Karpas-422 (cell line): ENCODE results near the gene IMPA2. TPM values are rescaled to one million over a fixed set of nuclear protein-coding genes. Genes with fewer than 3 reads are reported as not detected.

Source experiments
- DNase-seq: peaks from one replicate; pipeline ENCODE4 v3.0.0-alpha.2; 2015
- H2AFZ ChIP-seq: fragments of 200-600 bp; sonication (generic); 2 replicates; pipeline ENCODE4 v1.6.1; 2014; ENCODE audit warnings: antibody characterized with exemption, low read length, mixed read lengths
- H3K27ac ChIP-seq: fragments of 200-600 bp; sonication (generic); 2 replicates; pipeline ENCODE4 v1.5.1; 2014; ENCODE audit warnings: mild to moderate bottlenecking, low read length, moderate library complexity
- H3K27me3 ChIP-seq: fragments of 200-600 bp; sonication (generic); 2 replicates; pipeline ENCODE4 v1.6.1; 2014; ENCODE audit warnings: low read length, mixed read lengths
- H3K36me3 ChIP-seq: fragments of 200-600 bp; sonication (generic); 2 replicates; pipeline ENCODE4 v1.6.1; 2014; ENCODE audit warnings: low read length, mixed read lengths; ENCODE audit not compliant: insufficient read depth
- H3K4me1 ChIP-seq: fragments of 200-600 bp; sonication (generic); 2 replicates; pipeline ENCODE4 v1.6.1; 2014; ENCODE audit warnings: mild to moderate bottlenecking, low read length, mixed read lengths
- H3K4me2 ChIP-seq: fragments of 200-600 bp; sonication (generic); 2 replicates; pipeline ENCODE4 v1.6.1; 2014; ENCODE audit warnings: low read length, low read depth, mild to moderate bottlenecking; ENCODE audit not compliant: poor library complexity, severe bottlenecking
- H3K4me3 ChIP-seq: fragments of 200-600 bp; sonication (generic); 2 replicates; pipeline ENCODE4 v1.5.1; 2014; ENCODE audit warnings: mild to moderate bottlenecking, antibody characterized with exemption, low read length, mixed read lengths
- H3K79me2 ChIP-seq: fragments of 200-600 bp; sonication (generic); 2 replicates; pipeline ENCODE4 v1.6.1; 2014; ENCODE audit warnings: mild to moderate bottlenecking, low read length, mixed read lengths
- H3K9ac ChIP-seq: fragments of 200-600 bp; sonication (generic); 2 replicates; pipeline ENCODE4 v1.6.0; 2014; ENCODE audit warnings: low read length
- H3K9me2 ChIP-seq: fragments of 200-600 bp; sonication (generic), shearing (Covaris generic); replicated peaks from 2 replicates; pipeline ENCODE4 v1.6.0; 2014; ENCODE audit warnings: mild to moderate bottlenecking, low read length, moderate library complexity; ENCODE audit not compliant: insufficient read depth
- H3K9me3 ChIP-seq: fragments of 300-700, 200-600 bp; sonication (generic); 2 replicates; pipeline ENCODE4 v1.6.1; 2014; ENCODE audit warnings: low read length, mixed read lengths
- H4K20me1 ChIP-seq: fragments of 200-600 bp; sonication (generic); 2 replicates; pipeline ENCODE4 v1.6.1; 2014; ENCODE audit warnings: mild to moderate bottlenecking, antibody characterized with exemption, low read length, low read depth; ENCODE audit not compliant: insufficient read depth
- total RNA-seq: library from RNA; depleted of rRNA; stranded (reverse); fragments of >200 nt; shearing (Covaris generic); gene quantifications from 2 replicates; pipeline ENCODE4 v1.2.3, GENCODE V29; 2014; ENCODE audit warnings: low replicate concordance

Gene IMPA2
- total RNA-seq, 1 experiment from 2014 or later, result 0.89 TPM

DNA sequence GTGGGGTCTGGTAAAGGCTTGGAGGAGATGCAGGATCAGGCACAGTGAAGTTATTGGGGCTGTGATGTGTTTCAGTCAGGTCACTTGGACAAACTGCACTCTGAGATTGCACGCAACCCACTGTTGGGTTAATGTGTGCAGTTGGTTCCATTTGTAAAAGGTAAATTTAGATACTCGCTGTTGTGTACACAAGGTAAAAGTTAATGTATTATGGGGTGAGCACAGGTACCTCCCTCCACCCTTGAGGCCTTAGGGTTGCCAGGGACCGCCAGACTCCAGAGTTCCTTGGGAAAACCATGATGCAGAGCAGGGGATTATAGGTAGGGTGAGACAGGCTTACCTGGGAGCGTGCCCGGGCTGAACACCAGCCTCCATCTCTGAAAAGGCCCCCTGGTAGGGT, 20.1 kb downstream of the IMPA2 start:
- H3K4me1 ChIP-seq, result no peaks in the 10 kb centered on the region
- no peaks in the 10 kb centered on the region for H3K36me3 ChIP-seq
- no peak overlapping the region for H3K4me3 ChIP-seq
- H3K27ac ChIP-seq, result no peak overlapping the region
- no peak overlapping the region for H3K4me2 ChIP-seq
- H3K9me2 ChIP-seq, result no peaks in the 10 kb centered on the region
- H3K27me3 ChIP-seq, result no peaks in the 10 kb centered on the region
- no peaks in the 10 kb centered on the region for H3K79me2 ChIP-seq
- H2AFZ ChIP-seq, result no peak overlapping the region
- no peaks in the 10 kb centered on the region for H3K9me3 ChIP-seq
- H4K20me1 ChIP-seq, result no peaks in the 10 kb centered on the region
- no peak for DNase-seq
- H3K9ac ChIP-seq, result no peak overlapping the region

DNA sequence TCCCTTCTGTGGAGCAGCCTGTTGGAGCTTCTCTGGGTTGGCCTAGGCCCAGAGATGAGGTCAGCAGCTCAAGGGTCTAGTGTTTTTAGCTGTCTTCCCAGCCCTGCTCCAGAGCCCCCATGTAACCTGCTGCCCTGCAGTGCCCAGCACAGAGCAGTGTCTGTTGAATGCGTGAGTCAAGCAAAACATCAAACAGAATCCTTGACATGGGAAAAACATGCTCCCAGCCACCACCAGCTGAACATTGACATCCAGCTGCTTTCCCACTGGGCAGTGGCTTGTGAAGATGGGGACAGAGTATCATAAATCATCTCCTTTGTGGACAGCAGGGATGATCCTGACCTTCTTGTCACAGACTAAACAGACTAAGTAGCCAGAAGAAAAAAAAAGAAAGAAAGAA, 22.6 kb downstream of the IMPA2 start:
- H3K9ac ChIP-seq, result no peak overlapping the region
- no peaks in the 10 kb centered on the region for H3K36me3 ChIP-seq
- no peak overlapping the region for H2AFZ ChIP-seq

DNA sequence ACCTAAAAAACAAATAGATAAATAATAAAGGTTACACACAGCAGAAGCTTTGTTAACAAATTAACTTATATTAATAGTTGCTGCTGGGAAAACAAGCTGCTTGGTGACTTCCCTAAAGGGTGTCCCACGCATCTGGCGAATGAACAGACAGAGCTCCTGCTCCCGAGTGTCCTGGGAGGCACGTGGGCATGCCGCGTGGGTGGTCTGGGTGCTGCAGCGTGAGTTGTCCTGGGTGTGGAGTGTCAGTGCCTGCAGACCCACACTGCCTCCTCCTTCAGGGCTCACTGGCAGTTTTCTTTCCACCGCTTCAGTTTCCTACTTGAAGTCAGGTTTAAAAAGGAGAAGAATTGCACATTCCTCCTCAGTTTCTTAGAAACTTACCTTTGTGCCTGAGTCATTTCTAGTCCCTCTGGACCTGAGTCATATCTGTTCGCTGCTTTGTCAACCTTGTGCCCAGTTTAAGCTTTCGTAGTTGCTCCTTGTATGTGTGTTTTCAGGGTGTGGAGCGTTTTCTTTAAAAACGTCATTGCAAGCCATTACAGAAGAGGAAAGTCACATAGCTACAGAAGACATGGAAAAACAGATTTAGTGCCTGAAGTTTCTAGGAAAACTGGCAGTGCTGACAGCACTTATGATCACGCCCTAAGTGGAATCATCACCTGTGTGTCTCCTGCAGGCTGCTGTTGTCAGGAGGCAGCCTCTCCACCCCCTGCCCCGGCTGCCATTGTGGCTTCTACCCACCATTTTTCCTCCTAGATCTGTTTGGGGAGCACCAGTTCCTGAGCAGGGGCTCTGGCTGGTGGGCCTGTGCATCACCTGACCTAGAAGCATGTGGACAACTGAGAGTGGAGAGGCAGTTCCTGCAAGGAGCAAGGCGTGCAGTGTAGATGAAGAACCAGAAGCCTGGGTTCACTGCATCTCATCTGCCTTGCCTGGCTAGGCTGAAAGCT, 24.5 kb downstream of the IMPA2 start:
- no peak overlapping the region for H3K4me3 ChIP-seq
- no peak overlapping the region for H3K4me2 ChIP-seq
- H3K27me3 ChIP-seq, result no peaks in the 10 kb centered on the region
- no peak overlapping the region for H3K9ac ChIP-seq
- no peaks in the 10 kb centered on the region for H3K79me2 ChIP-seq
- no peaks in the 10 kb centered on the region for H4K20me1 ChIP-seq
- no peak for DNase-seq
- no peaks in the 10 kb centered on the region for H3K9me2 ChIP-seq
- no peaks in the 10 kb centered on the region for H3K9me3 ChIP-seq
- H3K36me3 ChIP-seq, result no peaks in the 10 kb centered on the region
- no peak overlapping the region for H3K27ac ChIP-seq
- H2AFZ ChIP-seq, result peak overlapping the region; percentile 8; the same call in 1 of the 2 replicates
- H3K4me1 ChIP-seq, result no peaks in the 10 kb centered on the region

More for the DNA sequence above, 22.6 kb downstream of the IMPA2 start:
- Histone ChIP-seq H3K79me2 (no peaks in the 10 kb centered on the region), H3K27ac (no peak overlapping the region), H3K4me3 (no peak overlapping the region), H3K27me3 (no peaks in the 10 kb centered on the region), H3K9me3 (no peaks in the 10 kb centered on the region), H3K9me2 (no peaks in the 10 kb centered on the region), H4K20me1 (no peaks in the 10 kb centered on the region), H3K4me2 (no peak overlapping the region), H3K4me1 (no peaks in the 10 kb centered on the region)
- no peak for DNase-seq

DNA sequence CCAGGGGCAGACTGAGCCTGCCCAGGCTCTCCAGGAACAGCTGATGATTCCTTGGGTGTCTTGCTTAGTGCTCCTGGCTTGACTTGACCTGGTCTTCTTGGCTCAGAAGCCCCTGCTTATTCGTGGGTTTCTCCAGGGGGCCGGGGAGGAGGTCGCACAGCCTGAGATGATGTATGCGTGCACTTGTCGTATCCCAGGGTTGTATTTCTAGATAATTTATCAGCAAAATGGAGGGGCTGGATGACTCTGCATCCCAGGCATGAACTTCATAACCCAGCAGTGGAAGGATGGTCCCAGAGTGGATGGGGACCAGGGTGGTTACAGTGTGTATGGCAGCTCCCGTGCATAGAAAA, 25.2 kb downstream of the IMPA2 start:
- H4K20me1 ChIP-seq, result no peaks in the 10 kb centered on the region
- H3K4me3 ChIP-seq, result no peak overlapping the region
- H3K4me2 ChIP-seq, result no peak overlapping the region

DNA sequence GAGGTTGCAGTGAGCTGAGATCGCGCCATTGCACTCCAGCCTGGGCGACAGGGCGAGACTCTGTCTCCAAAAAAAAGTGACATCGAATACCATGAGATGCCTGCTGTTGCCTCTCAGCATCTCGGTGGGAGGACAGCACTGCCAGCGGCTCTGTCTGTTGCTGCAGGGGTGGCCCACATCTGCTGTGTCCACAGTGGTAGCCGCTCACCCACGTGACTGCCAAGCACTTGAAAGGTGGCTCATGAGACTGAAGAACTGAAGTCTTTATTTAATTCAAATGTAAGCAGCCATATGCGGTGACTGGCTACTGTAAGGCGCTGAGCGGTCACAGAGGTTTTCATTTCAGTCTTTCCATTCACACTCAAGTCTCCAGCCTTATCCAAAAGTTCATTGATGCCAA, 25.8 kb downstream of the IMPA2 start:
- DNase-seq, result no peak
- no peaks in the 10 kb centered on the region for H3K79me2 ChIP-seq
- no peaks in the 10 kb centered on the region for H4K20me1 ChIP-seq
- no peak overlapping the region for H3K27ac ChIP-seq
- no peaks in the 10 kb centered on the region for H3K9me2 ChIP-seq
- no peak overlapping the region for H3K9ac ChIP-seq
- H3K9me3 ChIP-seq, result no peaks in the 10 kb centered on the region
- H2AFZ ChIP-seq, result no peak overlapping the region
- H3K4me3 ChIP-seq, result no peak overlapping the region
- H3K4me2 ChIP-seq, result no peak overlapping the region
- H3K4me1 ChIP-seq, result no peaks in the 10 kb centered on the region
- no peaks in the 10 kb centered on the region for H3K27me3 ChIP-seq
- H3K36me3 ChIP-seq, result no peaks in the 10 kb centered on the region

More for the DNA sequence above, 25.2 kb downstream of the IMPA2 start:
- Histone ChIP-seq H2AFZ (no peak overlapping the region), H3K36me3 (no peaks in the 10 kb centered on the region), H3K4me1 (no peaks in the 10 kb centered on the region), H3K9me3 (no peaks in the 10 kb centered on the region), H3K9me2 (no peaks in the 10 kb centered on the region), H3K9ac (no peak overlapping the region), H3K27me3 (no peaks in the 10 kb centered on the region), H3K27ac (no peak overlapping the region), H3K79me2 (no peaks in the 10 kb centered on the region)
- no peak for DNase-seq

DNA sequence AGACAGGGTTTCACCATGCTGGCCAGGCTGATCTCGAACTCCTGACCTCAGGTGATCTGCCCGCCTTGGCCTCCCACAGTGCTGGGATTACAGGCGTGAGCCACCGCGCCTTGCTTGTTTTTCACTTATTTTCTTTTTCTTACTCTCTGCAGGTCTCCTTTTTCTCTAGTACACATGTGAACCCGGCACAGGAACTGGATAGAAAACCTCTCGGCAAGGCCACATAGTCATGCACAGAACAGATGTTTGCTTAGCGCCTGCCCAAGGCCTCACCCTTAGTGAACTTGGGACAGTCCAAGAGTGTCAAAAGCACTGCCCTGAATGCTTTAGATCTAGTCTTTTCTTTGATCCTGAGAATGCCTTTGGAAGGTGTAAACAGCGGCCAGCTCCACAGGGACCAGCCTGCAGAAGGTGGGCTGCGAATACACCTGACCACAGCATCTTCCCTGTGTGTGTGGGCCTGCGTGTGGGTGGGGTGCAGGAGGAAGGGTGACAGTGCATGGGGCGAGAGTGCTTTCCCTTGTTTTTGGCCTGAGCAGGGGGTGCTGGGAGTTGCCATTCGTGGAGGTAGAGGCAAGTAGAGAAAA, 27.0 kb downstream of the IMPA2 start:
- Histone ChIP-seq H3K4me1 (no peaks in the 10 kb centered on the region), H3K4me3 (no peak overlapping the region), H4K20me1 (no peaks in the 10 kb centered on the region), H3K4me2 (no peak overlapping the region), H3K79me2 (no peaks in the 10 kb centered on the region), H3K36me3 (no peaks in the 10 kb centered on the region), H3K9ac (no peak overlapping the region), H2AFZ (no peak overlapping the region), H3K9me2 (no peaks in the 10 kb centered on the region), H3K27ac (no peak overlapping the region), H3K27me3 (no peaks in the 10 kb centered on the region), H3K9me3 (no peaks in the 10 kb centered on the region)
- DNase-seq, result no peak

DNA sequence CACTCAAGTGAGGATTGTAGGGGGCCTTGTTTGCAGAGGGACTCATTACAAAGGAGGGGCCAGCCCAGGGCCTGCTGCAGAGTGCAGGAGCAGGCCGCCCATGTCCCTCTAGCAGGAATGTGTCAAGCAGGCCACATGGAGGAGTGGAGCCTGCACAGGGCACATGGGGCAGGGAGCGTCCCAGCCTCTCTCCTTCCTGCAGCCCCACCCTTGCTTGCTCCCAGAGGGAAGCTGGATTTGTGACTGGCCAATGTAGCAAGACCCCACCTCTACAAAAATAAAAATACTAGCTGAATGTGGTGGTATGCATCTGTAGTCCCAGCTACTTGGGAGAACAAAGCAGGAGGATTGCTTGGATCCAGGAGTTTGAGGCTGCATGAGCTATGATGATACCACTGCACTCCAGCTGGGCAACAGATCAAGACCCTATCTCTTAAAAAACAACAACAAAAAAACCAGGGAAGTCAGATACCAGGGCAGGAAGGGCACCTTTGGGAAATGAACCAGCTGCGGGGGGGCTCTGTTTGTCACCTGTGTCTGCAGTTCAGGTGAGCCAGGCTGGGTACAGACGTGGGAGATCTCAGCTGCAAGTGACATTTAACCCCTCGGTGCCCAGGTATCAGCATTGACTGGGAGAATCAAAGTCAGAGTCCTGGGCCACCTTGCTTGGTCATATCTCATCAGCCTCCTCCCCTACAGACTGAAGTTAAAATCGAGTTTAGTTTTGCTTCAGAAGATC, 27.7 kb downstream of the IMPA2 start:
- Histone ChIP-seq H3K4me2 (no peak overlapping the region), H2AFZ (no peak overlapping the region), H3K9me3 (no peaks in the 10 kb centered on the region), H3K4me3 (no peak overlapping the region), H3K27me3 (no peaks in the 10 kb centered on the region), H3K36me3 (no peaks in the 10 kb centered on the region), H3K27ac (no peak overlapping the region), H3K4me1 (no peaks in the 10 kb centered on the region), H3K9ac (no peak overlapping the region), H3K79me2 (no peaks in the 10 kb centered on the region), H3K9me2 (no peaks in the 10 kb centered on the region), H4K20me1 (no peaks in the 10 kb centered on the region)
- DNase-seq, result no peak

DNA sequence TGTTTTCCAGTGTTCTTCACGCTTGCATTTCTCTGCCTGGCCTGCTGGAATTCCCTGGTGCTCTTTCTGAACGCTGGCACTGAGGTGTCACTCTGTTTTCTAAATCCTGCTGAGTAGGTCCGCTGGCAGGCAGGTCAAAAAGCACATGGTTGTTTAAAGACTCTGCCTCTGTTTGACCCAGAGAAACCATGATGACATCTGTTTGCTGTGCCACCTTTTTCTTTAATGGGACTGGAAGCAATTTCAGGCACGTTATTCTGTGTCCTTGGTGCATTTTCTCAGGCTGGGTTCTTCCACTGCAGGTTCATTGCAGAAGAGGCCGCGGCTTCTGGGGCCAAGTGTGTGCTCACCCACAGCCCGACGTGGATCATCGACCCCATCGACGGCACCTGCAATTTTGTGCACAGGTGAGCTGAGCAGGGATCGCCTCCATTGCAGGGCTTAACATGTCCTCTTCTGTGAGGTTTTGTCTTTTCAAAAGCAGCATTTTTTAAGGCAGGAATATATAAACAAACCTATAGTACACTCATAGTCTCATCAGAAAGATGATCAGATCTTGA, 28.4 kb downstream of the IMPA2 start:
- H3K9ac ChIP-seq, result no peak overlapping the region
- no peak overlapping the region for H3K27ac ChIP-seq
- H2AFZ ChIP-seq, result no peak overlapping the region
- no peak overlapping the region for H3K4me2 ChIP-seq
- no peak overlapping the region for H3K4me3 ChIP-seq
- H3K4me1 ChIP-seq, result no peaks in the 10 kb centered on the region
- no peaks in the 10 kb centered on the region for H3K79me2 ChIP-seq
- H4K20me1 ChIP-seq, result no peaks in the 10 kb centered on the region
- no peaks in the 10 kb centered on the region for H3K9me2 ChIP-seq
- H3K9me3 ChIP-seq, result no peaks in the 10 kb centered on the region
- no peaks in the 10 kb centered on the region for H3K36me3 ChIP-seq
- no peak for DNase-seq
- H3K27me3 ChIP-seq, result no peaks in the 10 kb centered on the region
